Measurements from ENCODE around the gene SPEF1.
A peak's percentile ranks its signal among the peaks of the same experiment; 100 is the strongest.
"Not testable (repeated sequence)": the region's sequence is repeated elsewhere in the genome, so short reads cannot be mapped to it uniquely, and the experiment has no call there.

The SPEF1 gene, protein sequence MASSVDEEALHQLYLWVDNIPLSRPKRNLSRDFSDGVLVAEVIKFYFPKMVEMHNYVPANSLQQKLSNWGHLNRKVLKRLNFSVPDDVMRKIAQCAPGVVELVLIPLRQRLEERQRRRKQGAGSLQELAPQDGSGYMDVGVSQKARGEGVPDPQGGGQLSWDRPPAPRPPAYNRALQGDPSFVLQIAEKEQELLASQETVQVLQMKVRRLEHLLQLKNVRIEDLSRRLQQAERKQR

DNA sequence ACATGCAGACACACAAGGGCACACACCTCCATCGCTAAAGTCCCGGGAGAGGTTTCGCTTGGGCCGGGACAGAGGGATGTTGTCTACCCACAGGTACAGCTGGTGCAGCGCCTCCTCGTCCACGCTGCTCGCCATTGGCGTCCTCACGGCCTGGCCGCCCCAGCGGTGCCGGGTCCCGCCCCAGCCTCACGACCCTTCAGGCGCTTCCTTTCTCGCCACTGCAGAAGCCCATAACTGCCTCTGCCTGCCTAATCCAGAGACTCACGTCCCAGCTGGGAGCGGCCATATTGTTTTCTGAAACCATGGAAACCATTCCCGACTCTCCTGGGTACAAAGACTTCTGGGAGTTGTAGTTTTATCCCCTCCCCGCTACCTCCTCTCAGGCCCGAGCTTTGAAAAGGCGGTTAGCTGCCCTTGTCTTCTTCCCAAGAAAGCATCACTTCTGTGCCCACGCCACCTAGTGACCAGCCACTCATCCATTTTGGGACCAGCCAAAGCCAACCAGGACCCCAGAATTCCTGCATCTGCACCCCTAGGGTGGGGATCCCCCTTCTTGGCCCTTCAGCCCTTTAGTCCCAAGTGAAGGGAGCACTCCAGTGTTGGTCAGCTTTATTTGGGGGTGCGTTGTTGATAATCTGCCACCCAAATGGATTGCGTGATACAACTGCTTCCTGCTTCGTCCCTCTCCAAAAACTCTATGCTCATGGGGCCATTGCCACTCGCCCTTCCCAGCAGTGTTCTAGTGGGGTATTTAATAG is at the start of gene SPEF1:
SPEF1 (minus strand) TSS at position 296 of the 758 bp plus-strand sequence; CDS start at position 135, 161 bp downstream.
- DNase-seq: peak; percentile 71

DNA sequence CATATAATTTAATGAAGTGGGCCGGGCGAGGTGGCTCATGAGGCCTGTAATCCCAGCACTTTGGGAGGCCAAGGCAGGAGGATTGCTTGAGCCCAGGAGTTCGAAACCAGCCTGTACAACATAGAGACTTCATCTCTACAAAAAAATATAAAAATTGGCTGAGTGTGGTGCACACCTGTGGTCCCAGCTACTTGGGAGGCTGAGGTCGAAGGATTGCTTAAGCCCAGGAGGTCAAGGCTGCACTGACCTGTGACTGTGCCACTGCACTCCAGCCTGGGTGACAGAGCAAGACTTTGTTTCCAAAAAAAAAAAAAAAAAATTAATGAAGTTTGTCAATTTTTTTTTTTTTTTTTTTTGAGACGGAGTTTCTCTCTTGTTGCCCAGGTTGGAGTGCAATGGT is 48.6 kb upstream of the SPEF1 start:
- DNase-seq: not testable (repeated sequence)

DNA sequence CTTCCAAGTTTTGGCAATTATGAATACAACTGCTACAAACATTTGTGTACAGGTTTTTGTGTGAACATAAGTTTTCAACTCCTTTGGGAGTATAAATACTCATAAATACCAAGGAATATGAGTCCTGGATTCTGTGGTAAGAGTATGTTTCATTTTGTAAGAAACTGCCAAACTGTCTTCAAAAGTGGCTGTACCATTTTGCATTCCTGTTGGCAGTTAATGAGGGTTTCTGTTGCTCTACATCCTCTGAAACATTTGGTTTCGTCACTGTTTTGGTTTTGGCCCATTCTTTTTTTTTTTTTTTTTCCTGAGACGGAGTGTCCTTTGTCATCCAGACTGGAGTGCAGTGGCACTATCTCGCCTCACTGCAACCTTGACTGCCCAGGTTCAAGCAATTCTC is 47.5 kb upstream of the SPEF1 start:
- no peak for DNase-seq

DNA sequence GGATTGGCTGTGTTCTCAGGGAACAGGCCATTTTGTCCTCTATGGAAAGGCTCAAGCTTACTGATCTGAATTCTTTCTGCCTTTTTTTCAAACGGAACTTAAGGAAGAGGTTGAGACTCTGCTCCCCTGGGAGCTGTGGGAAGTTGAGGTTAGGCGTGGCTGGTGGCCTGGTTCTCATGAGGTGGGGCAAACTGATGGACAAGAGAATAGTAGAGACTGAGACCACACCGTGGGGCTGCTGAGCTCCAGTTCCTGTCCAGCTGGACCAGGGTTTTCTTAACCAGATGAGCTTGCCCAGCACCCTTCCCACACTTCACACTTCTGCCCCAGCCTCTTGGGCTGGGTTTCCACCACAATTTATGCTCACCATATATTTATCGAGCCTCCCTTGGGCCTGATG is 45.2 kb upstream of the SPEF1 start:
- DNase-seq: no peak

DNA sequence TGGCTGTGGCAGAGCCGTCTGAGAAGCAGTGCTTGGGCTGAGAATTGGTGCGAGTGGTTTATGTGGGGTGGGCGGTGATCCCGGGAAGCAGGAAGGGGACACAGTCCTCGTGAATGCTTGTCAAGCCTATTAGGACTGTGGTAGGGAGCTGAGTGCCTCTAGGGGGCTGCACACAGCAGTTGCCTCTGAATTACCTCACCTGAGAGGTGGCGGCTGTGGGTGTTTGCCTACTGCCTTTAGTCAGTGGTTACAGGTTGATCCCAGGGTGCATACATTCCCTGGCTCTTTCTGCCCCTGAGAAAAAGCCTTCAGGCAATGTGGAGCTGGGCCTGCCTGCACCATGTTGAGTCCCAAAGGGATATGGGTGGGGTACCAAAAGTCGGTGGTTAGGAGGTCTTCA is 44.3 kb upstream of the SPEF1 start:
- DNase-seq: no peak

DNA sequence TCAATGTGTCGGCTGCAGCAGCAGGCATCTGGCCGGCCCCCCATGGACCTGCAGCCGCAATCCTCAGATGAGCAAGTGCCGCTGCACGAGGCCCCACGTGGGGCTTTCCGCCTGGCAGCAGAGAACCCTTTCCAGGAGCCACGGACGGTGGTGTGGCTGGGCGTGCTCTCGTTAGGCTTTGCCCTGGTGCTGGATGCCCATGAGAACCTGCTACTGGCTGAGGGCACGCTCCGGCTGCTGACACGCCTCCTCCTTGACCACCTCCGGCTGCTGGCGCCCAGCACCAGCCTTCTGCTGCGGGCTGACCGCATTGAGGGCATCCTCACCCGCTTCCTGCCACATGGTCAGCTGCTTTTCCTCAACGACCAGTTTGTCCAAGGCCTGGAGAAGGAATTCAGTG is 42.6 kb upstream of the SPEF1 start:
- DNase-seq: no peak

DNA sequence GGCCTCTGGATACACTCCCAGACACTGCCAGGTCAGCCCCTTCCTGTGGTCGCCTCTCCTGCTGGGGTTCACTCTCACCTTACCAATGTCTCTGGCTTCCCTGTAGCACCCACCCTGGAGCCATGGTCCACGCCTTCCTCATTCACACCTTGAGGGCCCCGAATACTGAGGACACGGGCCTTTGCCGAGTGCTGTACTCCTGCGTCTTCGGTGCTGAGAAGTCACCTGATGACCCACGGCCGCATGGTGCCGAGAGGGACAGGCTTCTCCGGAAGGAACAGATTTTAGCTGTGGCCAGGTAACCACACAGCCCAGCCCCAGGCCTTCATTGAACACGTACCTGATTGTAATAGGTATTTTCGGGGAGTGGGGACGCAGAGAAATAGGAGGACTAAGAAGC is 40.7 kb upstream of the SPEF1 start:
- DNase-seq: no peak

DNA sequence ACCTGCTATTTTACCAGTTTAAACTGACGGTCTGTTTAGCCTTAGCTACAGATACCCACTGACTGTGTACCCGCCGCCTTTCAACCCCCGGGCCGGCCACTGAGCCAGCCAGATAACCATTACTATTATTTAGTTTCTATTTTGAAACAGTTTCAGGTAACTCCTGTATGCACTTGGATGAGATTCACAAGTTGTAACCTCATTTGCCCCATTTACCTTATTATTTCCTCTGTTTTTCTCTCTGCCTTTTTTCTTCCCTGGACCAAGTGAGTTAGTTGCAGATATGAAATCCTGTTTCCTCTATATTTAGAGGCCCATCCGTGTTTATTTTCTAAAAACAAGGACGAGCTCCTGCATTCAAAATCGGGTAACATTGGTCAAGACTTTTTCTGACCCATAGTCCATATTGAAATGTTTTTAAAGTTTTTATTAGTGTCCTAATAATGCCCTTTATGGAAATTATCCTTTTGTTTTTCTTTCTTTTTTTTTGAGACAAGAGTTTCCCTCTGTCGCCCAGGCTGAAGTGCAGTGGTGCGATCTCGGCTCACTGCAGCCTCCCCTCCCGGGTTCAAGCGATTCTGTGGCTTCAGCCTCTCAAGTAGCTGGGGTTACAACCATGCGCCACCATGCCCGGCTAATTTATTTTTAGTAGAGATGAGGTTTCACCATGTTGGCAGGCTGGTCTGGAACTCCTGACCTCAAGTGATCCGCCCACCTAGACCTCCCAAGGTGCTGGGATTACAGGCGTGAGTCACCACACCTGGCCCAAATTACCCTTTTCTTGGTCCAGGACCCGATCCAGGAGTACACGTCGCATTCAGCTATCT is 39.9 kb upstream of the SPEF1 start:
- DNase-seq: no peak

DNA sequence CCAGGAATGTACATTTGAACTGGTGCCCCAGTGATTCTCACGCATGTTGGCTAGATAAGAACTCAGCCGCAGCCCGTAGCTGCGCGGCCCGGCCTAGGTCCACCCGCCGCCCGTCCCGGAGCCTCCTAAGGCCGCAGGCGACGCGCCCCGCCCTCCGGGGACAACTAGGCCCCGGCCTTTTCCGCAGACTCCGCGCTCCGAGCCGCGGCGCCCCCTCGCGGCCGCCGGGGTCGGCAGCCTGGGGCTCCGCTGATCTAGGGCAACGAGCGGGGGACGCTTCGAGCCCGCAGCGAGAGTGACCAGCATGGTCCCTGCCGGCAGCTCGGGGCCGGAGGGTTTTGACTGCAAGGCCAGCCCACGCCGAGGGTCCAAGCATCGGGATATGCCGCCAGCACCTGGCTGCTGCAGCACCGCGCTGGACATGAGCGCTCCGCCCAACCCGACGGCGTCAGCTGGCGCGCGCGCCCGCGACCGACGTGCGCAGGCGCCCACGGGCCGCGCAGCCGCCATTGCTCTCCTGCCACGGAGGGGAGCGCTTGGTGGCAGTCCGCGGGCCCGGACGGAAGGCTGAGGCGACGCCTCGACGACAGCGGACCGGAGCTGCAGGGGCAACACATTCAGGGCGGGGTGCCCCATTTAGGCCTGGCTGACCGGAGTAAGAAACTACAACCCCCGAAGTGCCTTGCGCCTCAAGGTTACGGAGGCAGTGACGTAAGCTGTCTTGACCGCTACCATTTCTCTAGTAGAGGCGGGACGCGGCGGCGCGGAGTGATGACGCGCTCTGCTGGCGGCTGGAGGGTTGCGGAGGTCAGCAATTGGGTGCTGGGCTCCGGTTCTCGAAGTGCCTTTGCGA is 39.0 kb upstream of the SPEF1 start, which contains the start of gene AP5S1:
AP5S1 (plus strand) TSS at position 500 of the 853 bp plus-strand sequence. CDS start 1,571 bp downstream, outside the sequence.
- DNase-seq: peak; percentile 96

DNA sequence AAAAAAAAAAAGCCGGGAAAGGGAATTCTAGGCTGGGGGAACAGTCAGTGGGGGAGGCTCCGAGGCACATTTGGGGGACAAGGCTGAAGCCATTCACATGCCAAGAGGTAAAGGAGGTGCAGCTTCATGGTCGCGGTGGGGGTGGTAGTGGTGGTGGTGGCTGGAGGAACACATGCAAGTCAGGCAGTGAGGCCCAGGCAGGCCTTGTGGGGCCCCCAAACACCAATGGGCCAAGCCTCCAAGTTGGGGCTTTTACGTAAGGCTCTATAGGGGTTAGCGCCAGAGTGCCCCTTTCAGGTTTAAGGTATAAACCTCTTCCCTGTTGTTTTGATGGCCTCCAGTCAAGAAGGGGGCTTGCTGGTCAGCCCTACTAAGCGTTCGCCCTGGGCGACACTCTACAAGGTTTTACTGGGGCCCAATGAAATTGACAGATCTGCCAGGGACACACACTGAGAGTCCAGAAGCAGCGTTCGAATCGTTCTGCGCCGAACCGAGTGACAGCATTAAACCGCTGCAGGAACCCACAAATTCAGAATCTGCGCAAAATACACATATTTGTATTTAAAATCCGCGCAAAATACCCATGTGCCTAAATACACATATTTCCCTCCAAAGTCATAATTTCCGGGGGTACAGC is 38.3 kb upstream of the SPEF1 start:
- DNase-seq: no peak

DNA sequence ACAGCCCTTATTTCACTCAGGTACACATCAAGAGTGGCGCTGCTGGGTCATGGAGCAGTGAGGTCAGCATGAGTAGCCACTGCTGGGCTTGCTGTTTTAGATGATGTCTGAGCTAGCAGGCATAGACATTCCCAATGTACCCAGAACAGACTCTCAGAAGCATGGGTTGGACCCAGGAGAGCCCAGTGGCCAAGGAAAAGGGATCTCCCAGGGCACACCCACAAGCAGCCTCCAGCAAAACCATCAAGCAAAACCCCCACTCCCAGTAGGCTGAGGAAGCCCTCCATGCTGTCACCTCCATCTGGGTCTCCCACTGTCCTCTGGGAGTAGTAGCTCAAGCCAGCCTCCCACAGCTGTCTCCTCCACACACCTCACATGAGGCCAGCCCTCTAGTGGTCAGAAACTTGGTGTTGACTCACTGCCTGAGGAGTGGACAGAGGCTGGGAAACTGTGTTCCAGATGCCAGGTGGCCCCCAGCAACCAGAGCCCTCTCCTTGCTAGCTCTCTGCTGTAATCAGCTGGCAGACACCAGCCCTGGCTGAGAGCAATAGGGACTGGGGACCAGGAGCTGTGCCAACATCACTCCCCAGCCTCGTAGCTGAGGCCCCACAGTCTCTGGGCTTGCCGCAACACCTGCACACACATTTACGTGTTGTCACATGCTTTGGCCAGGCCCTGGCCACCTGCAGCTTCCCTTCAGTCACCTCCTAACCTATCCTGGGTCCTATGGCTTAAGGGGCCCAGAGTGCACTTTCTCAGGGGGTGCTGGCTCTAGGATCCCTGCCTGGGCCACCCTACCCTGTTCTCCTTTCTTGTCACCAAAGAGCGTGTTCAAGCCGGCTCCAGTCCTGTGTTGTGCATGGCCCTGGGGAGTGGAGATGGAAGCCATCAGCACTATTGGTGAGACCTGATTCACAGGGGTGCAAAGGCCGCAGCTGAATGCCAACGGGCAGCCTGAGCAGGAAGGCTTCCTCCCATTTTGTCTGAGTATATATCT is 37.2 kb upstream of the SPEF1 start:
- DNase-seq: peak; percentile 8

DNA sequence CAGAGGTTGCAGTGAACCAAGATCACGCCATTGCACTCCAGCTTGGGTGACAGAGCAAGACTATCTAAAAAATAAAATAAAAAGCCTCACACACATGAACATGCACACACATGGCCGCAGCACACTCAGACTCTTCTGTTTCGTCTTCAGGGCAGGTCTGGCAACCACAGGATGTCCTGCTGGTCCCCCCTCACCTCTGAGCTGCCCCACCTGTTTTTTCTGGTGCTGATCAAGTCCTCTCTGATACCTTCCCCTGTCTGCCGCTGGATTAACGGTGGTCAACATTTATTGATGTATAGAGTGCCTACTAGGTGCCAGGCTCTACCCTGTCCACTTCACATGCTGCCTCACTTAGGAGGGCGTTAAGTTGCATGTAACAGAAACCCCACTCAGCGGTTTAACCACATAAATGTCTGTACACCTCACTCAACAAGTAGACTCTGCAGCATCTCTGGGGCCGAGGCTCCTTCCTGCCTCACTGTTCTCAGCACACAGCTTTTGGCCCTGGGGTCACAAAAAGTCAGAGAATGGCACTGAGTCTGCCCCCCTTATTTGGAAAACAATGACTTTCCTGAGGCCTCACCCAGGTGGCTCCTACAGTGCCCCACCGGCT is 34.6 kb upstream of the SPEF1 start:
- DNase-seq: no peak

DNA sequence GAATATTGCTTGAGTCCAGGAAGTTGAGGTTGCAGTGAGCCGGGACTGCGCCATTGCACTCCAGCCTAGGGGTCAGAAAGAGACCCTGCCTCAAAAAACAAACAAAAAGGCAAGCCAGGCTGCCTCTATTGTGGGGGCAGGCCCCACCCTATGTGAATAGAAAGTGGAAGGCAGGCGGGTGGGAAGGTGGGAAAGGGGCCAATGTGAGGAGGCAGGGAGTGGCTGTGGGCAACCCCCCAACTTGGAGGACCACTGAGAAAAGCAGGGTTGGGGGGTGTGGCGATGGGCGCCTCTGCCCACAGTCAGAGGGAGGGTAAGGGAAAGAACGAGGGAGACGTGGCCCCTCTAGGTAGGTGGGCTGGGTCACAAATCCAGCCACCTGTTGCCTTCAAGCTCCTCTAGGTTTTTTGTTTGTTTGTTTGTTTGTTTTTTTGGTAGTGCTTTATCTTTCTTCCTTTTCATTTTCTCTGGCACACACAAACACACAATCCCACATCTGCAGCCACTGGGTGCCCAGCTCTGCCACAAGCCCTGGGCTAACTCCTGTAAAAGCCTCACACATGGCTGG is 33.8 kb upstream of the SPEF1 start:
- DNase-seq: no peak

DNA sequence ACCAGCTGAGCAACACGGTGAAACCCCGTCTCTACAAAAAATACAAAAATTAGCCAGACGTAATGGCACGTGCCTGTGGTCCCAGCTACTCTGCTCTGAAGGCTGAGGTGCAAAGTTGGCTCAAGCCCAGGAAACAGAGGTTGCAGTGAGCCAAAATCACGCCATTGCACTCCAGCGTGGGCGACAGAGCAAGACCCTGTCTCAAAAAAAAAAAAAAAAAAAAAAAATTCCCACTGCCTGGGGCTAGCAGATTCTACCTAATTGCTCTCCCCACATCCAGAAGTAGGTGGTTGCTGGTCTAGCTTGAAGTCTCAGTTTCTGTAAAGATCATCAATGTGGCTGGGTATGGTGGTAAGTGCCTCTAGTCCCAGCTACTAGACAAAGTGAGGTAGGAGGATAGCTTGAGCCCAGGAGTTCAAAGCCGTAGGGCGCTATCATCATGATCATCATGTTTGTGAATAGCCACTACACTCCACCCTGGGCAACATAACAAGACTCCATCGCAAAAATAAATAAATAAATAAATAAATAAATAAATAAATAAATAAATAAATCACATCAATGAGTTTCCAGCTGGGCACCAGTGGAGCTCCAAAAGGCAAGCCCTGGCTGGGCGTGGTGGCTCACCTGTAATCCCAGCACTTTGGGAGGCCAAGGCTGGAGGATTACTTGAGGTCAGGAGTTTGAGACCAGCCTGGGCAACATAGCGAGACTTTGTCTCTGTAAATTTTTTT is 32.8 kb upstream of the SPEF1 start:
- no peak for DNase-seq

DNA sequence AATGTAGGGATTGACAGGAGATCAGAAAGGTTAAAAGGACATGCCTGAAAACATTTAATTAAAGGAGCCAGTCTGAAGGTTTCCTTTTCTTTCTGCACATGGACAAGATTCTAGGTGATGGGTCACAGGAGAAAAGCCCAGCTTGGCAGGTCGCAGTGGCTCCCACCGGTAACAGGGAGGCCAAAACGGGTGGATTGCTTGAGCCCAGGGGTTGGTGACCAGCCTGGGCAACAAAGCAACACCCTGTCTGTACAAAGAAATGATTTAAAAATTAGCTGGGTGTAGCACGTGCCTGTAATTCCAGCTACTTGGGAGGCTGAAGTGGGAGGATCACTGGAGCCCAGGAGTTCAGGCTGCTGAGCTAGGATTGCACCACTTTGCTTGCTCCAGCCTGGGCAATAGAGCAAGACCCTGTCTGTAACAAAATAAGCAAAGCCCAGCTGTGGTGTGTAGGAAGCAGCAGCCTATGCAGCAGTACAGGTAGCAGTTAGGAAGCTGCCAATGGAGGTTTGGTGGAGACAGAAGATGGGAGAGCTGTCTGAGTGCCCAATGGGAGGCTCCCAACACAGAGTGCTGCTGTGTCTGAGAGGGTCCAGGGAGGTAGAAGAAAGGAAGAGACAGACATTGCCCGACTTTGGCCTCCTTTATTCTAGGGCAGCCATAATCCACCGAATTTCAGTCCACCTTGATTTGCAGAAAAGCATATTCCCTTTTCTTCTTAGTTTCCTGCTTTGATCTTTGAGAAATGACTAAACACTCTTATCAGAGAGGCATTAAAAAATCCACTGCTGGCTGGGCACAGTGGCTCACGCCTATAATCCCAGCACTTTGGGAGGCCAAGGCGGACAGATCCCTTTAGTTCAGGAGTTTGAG is 32.0 kb upstream of the SPEF1 start:
- DNase-seq: no peak

DNA sequence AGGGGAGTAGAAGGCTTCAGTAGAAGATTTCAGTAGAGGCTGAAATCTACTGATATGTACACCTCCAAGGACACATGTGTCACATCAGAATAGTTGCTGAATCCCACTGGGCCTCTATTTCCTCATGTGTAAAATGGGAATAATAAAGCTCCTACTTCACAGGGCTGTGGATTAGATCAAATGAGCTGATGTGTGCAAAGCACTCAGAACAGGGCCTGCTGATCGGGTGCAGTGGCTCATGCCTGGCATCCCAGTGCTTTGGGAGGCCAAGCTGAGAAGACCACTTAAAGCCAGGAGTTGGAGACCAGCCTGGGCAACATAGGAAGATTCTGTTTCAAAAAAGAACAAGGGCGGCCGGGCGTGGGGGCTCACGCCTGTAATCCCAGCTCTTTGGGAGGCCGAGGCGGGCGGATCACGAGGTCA is 31.0 kb upstream of the SPEF1 start:
- no peak for DNase-seq

DNA sequence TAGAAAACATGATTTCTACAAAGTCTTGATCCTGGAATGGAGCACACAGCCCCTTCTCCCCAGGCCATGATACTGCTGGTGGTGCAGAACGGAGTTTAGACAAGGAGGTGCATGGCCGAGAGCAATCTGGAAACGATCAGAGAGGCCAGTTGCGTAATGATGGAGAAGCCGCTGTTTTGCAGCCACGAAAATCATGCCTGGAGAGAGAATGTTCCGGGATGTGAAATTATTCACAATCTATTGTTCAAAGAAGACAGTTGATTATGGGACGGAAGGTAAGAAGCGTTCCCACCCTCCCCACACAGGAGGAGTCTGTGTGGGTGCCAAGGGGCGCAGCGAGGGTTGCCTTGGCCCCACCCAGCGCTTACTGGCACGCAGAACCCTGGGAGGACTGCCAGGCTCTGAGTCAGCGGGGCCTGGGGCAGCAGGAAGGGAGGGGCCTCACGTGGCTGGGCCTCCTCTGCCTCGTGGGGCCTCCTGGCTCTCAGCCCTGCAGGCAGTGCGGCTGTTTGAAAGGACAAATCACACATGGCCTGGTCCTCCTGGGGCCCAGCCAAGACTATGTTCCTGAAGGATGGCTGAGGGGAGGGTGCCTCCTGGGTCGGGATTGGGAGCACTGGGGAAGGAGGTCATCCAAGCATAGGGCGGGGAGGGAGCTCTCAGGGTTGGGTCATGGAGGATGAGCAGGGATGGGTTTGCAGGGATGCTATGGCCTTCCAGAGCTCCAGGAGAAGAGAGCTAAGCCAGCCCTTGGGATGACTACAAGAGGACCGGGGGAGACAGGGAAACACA is 30.4 kb upstream of the SPEF1 start:
- peak; percentile 74 for DNase-seq

Data from GDM1 (cell line).